MM.1S (cell line): ENCODE data around the gene COQ9.

Experiments
- DNase-seq: peaks from one replicate; pipeline ENCODE4 v3.0.0-alpha.2; 2015
- H2AFZ ChIP-seq: fragments of 300-600 bp; sonication (generic); 2 replicates; pipeline ENCODE4 v1.6.0; 2016; ENCODE audit warnings: antibody characterized with exemption, low read length
- H3F3A ChIP-seq: fragments of 300-600 bp; sonication (generic); 2 replicates; pipeline ENCODE4 v1.6.1; 2016; ENCODE audit warnings: mild to moderate bottlenecking, antibody characterized with exemption, low read length, moderate library complexity, mixed read lengths; ENCODE audit not compliant: insufficient read depth
- H3K27ac ChIP-seq: fragments of 300-600 bp; sonication (generic); 2 replicates; pipeline ENCODE4 v1.5.1; 2016; ENCODE audit warnings: mild to moderate bottlenecking, low read length
- H3K27me3 ChIP-seq: fragments of 300-600 bp; sonication (generic); replicated peaks from 2 replicates; pipeline ENCODE4 v1.6.0; 2016; ENCODE audit warnings: low read length; ENCODE audit not compliant: insufficient read depth
- H3K36me3 ChIP-seq: fragments of 300-600 bp; sonication (generic); replicated peaks from 2 replicates; pipeline ENCODE4 v1.6.1; 2016; ENCODE audit warnings: mild to moderate bottlenecking, low read length, mixed read lengths; ENCODE audit not compliant: insufficient read depth
- H3K4me1 ChIP-seq: fragments of 300-600 bp; sonication (generic); 2 replicates; pipeline ENCODE4 v1.6.1; 2016; ENCODE audit warnings: low read length, mixed read lengths
- H3K4me2 ChIP-seq: fragments of 300-600 bp; sonication (generic); 2 replicates; pipeline ENCODE4 v1.6.0; 2016; ENCODE audit warnings: low read depth, low read length
- H3K4me3 ChIP-seq: fragments of 300-600 bp; sonication (generic); 2 replicates; pipeline ENCODE4 v1.5.1; 2016; ENCODE audit warnings: low read length, mixed read lengths
- H3K79me2 ChIP-seq: fragments of 300-600 bp; sonication (generic); 2 replicates; pipeline ENCODE4 v1.6.1; 2016; ENCODE audit warnings: mixed run types, low read length, mixed read lengths
- H3K9ac ChIP-seq: fragments of 300-600 bp; sonication (generic); 2 replicates; pipeline ENCODE4 v1.6.1; 2016; ENCODE audit warnings: low read length, mixed read lengths
- H3K9me2 ChIP-seq: fragments of 300-600 bp; sonication (generic); replicated peaks from 2 replicates; pipeline ENCODE4 v1.6.1; 2016; ENCODE audit warnings: mild to moderate bottlenecking, low read length, mixed read lengths; ENCODE audit not compliant: insufficient read depth
- H3K9me3 ChIP-seq: fragments of 300-600 bp; sonication (generic); replicated peaks from 2 replicates; pipeline ENCODE4 v1.6.1; 2016; ENCODE audit warnings: mild to moderate bottlenecking, low read length, mixed read lengths; ENCODE audit not compliant: insufficient read depth
- H4K20me1 ChIP-seq: fragments of 300-600 bp; sonication (generic); 2 replicates; pipeline ENCODE4 v1.6.1; 2016; ENCODE audit warnings: mild to moderate bottlenecking, low read length, moderate library complexity, mixed read lengths; ENCODE audit not compliant: insufficient read depth
- CTCF ChIP-seq: fragments of 300-600 bp; sonication (generic); IDR thresholded peaks from 2 replicates; pipeline ENCODE4 v1.5.1; 2016; ENCODE audit warnings: antibody characterized with exemption, low read length, mixed read lengths
- EZH2 ChIP-seq: fragments of 300-600 bp; sonication (generic); optimal IDR thresholded peaks from 2 replicates; pipeline ENCODE3; 2017; ENCODE audit warnings: low read depth, mild to moderate bottlenecking, antibody characterized with exemption, low read length, mixed read lengths
- EZH2phosphoT487 ChIP-seq: fragments of 300-600 bp; sonication (generic); IDR thresholded peaks from 2 replicates; pipeline ENCODE4 v1.6.1; 2018; ENCODE audit warnings: antibody characterized with exemption, low read length

COQ9 gene

GRCh38 chr16:57445510-57445909 is 1.8 kb upstream of the COQ9 start:
- Histone ChIP-seq H3K79me2 (peaks cover 84% of the 10 kb centered on the region), H3K4me2 (no peak overlapping the region), H3K4me3 (no peak overlapping the region), H3F3A (no peaks in the 10 kb centered on the region), H3K9me2 (no peaks in the 10 kb centered on the region), H3K27me3 (no peaks in the 10 kb centered on the region), H2AFZ (no peak overlapping the region), H3K9me3 (no peaks in the 10 kb centered on the region), H3K4me1 (peaks cover 8% of the 10 kb centered on the region; the same call in 1 of the 2 replicates), H4K20me1 (no peaks in the 10 kb centered on the region), H3K36me3 (no peaks in the 10 kb centered on the region), H3K9ac (no peak overlapping the region), H3K27ac (no peak overlapping the region)
- no peak for DNase-seq
- no peak for TF ChIP-seq EZH2
- no peak for TF ChIP-seq EZH2phosphoT487
- TF ChIP-seq CTCF, result no peak

- Histone ChIP-seq H3K4me2 (peak overlapping the region; percentile 61), H2AFZ (peak overlapping the region; percentile 92), H3K9me2 (no peaks in the 10 kb centered on the region), H3K4me3 (peak overlapping the region; percentile 95), H3K27me3 (no peaks in the 10 kb centered on the region), H3K79me2 (peaks cover 72% of the 10 kb centered on the region), H3K27ac (peak overlapping the region; percentile 42; the same call in 1 of the 2 replicates), H3F3A (no peaks in the 10 kb centered on the region), H3K4me1 (peaks cover 8% of the 10 kb centered on the region; the same call in 1 of the 2 replicates), H3K9ac (peak overlapping the region; percentile 99), H4K20me1 (no peaks in the 10 kb centered on the region), H3K9me3 (no peaks in the 10 kb centered on the region), H3K36me3 (no peaks in the 10 kb centered on the region)
- TF ChIP-seq EZH2phosphoT487, result no peak
- DNase-seq, result peak; percentile 28
Measured at GRCh38 chr16:57446531-57447185, 621 bp upstream of the COQ9 start.

GRCh38 chr16:57452021-57452420 is 4.7 kb downstream of the COQ9 start:
- peaks cover 3% of the 10 kb centered on the region; the same call in 1 of the 2 replicates for H3K4me1 ChIP-seq
- H3K9ac ChIP-seq, result no peak overlapping the region
- H3K9me3 ChIP-seq, result no peaks in the 10 kb centered on the region
- no peak overlapping the region for H3K4me3 ChIP-seq
- H3K9me2 ChIP-seq, result no peaks in the 10 kb centered on the region
- DNase-seq, result no peak
- H3K36me3 ChIP-seq, result peaks cover 12% of the 10 kb centered on the region; the same call in 1 of the 2 replicates
- H3K79me2 ChIP-seq, result peaks cover 25% of the 10 kb centered on the region
- H4K20me1 ChIP-seq, result no peaks in the 10 kb centered on the region
- H3K4me2 ChIP-seq, result no peak overlapping the region
- TF ChIP-seq CTCF, result no peak
- no peak for TF ChIP-seq EZH2phosphoT487
- no peak for TF ChIP-seq EZH2
- no peak overlapping the region for H2AFZ ChIP-seq
- H3F3A ChIP-seq, result no peaks in the 10 kb centered on the region
- no peaks in the 10 kb centered on the region for H3K27me3 ChIP-seq
- H3K27ac ChIP-seq, result no peak overlapping the region
